Activated gamma-delta T cell treated with Interleukin-2 at 50 U/mL for 16 hours (primary cell): Measurements from ENCODE around the gene FTO.

Experiments
- DNase-seq: peaks from one replicate; pipeline ENCODE4 v3.0.0-alpha.2; 2020

Gene FTO

DNA sequence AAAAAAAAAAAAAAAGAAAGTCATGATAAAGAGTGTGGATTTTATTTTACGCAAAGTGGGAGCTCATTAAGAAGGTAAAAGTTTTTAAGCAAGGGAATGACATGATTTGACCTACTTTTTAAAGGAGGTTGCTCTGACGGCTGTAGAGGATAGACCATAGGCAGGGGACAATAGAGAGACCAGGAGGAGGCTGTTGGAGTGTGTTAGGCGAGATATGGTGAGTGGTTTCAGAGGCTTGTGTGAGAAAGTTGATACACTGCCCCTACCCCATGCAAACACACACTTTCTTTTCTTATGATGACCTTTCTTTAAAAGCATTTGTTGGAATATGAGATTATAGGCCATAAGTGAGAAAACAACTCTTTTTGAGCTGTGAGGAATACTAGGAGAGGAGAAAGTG, 82.0 kb downstream of the FTO start:
- no peak for DNase-seq

- DNase-seq = no peak
Measured at GRCh38 chr16:53787423-53787822, 83.5 kb downstream of the FTO start.

DNA sequence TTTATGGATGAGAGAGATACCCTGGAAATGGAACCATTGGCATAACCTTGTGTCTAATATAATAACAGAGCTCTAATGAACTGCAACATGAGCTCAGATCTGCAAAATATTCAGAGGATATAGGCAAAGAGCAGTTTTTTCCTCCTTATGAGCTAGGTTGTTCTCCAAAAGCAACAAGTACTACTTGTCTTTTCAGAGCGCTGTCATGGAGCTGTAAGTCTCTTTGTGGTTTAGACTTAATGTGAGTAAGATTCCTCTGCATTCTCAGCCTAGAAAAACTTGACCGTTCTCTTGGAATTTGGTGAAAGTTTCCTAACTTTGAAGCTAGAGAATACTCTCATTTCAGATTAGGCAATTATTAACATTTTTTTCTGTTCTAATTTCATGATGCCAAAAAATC, 85.2 kb downstream of the FTO start:
- no peak for DNase-seq

DNA sequence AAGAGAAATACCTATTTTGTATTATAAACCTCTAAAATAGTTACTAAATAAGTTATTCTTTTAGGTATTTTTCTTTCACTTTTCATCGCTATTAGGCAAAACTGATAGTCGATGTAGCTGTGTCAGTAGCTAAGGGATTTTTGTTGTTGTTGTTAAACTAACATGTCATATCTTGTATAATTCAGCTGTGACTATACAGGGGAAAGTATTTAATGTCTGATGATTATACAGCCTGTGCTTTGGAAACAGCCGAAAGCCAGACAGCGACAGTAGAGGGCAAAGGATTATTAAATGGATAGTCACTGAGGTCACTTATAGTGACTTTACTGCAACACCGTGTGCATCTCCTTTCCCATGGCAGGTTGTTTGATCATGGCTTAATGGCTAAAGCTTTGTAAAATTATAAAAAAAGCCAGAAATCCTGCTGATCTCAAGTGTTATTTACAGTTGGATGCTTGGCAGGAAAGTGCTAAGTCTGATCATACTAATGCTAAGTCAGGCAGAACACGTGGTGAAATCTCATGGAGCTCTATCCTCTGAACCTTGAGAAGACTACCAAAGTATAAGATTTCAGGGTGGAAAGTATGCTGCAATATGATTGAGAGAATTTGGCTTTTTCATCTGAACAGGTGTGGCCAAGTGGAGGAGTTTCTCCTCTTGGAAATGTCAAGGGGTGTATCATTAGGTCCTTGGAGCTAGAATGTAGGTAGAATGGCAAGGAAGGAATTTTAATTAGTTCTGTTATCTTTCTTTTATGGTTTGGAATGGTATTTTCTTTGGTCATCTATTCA, 88.4 kb downstream of the FTO start:
- DNase-seq = no peak

DNA sequence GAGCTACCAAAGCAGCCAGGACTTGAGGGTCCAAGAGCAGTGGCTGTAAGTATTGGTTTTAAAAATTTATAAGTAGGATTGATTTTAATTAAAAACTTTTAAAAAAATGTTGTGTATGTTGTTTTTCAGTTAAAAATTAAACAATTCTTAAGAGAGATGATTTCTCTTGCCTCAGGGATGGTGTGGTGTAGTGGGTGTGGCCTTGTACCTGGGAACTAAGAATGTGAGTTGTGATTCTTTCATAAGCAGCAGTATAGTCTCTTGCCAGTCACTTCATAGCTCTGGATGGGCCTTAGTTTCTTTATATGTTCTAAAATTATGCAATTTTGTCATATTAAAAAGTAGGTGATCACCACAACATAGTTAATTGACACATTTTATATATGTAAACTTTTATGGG, 99.5 kb downstream of the FTO start:
- DNase-seq = no peak

DNA sequence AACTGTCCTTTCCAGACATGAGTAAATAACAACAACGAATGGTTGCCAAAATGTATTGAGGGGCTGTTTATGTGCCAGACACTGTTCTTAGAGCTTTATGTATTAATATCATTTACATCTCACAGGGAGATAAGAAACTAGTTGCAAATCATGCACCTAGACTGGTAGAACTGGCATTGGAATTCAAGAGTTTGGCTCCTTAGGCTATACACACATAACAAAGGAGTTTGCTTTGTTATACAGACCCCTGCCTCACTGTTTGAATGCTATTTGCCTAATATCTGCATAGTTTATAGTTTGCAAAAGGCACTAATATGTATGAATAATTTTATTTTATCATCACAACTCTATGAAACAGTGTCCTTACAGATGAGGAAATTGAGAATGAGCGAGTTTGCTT, 100.0 kb downstream of the FTO start:
- no peak for DNase-seq

DNA sequence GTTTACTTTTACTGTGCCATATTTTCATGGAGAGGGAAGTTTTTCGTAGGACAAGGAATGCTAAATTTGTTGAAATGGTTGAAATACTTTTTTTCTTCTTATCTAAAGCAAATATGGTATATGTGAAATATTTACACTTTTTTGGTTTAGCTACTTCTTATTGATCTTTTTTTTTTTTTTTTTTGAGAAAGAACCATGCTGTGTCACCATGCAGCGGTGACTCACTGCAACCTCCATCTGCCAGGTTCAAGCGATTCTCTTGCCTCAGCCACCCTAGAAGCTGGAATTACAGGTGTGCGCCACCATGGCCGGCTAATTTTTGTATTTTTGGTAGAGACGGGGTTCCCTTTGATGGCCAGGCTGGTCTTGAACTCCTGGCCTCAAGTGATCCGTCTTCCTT, 100.5 kb downstream of the FTO start:
- no peak for DNase-seq

GRCh38 chr16:53805113-53805512, 101.2 kb downstream of the FTO start:
- no peak for DNase-seq

DNA sequence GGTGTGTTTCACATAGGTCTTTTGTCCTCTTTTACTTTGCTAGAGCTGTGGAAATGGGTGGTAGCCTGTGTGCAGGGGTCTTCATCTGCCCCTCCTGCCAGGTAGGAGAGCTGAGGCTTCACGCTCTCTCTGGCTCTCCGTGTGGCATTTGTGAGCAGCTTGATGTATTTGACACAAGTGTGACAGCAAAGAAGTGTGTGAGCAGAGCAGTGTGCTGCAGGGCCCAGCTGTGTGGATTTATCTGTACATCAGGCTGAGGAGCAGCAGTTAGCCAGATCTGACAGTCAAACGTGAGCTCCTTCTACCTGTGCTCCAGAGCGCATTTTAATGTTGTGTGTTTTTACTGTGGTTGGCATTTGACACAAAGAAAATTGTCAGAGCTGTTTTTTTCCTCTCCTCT, 101.8 kb downstream of the FTO start:
- no peak for DNase-seq

DNA sequence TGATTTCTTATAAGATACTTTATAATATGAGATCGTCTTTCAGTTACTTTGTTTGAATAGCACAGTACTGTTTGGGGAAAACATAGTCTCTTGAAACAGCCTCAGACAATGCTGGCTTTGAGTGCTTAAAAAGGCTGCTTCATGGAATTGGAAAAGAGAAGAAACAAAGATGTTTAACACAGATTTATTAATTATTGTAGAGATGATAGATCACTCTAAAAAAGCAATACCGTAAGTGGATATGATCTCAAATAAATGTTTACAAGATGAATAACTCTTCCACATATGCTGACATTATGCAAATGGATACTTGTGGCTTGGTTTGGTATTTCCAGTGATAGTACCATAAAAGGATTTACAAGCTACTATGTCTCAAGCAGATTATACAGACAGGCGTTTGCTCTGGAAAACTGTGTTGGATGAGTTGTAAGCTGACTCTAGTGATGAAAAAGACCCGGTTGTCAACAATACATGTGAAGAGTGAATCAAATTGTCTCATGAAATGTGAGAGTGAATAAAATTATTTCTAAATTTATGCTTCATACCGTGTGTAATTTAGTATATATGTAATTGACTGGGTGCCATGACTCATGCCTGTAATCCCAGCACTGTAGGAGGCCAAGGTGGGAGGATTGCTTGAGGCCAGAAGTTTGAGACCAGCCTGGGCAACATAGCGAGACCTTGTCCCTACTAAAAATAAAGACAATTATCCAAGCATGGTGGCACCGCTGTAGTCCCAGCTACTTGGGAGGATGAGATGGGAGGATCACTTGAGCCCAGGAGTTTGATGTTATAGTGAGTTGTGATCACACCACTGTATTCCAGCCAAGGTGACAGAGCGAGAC, 105.4 kb downstream of the FTO start:
- DNase-seq = no peak

DNA sequence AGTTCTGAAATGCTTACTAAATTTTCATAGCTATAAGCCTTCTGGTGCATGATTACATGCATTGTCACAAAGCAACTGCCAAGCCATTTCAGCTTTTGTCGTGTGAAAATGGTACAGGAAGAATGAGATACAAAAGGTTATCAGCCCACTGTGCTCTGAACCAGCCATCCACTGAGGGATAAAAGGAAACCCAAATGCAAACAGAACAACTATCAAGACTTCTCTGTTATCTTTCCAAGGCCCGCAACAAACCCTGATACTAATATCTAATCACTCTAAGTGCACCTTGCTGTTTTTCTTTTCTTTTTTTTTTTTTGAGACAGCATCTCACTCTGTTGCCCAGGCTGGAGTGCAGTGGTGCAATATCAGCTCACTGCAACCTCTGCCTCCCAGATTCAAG, 109.0 kb downstream of the FTO start:
- DNase-seq = no peak

- no peak for DNase-seq
Measured at GRCh38 chr16:53814801-53815200, 110.8 kb downstream of the FTO start.

DNA sequence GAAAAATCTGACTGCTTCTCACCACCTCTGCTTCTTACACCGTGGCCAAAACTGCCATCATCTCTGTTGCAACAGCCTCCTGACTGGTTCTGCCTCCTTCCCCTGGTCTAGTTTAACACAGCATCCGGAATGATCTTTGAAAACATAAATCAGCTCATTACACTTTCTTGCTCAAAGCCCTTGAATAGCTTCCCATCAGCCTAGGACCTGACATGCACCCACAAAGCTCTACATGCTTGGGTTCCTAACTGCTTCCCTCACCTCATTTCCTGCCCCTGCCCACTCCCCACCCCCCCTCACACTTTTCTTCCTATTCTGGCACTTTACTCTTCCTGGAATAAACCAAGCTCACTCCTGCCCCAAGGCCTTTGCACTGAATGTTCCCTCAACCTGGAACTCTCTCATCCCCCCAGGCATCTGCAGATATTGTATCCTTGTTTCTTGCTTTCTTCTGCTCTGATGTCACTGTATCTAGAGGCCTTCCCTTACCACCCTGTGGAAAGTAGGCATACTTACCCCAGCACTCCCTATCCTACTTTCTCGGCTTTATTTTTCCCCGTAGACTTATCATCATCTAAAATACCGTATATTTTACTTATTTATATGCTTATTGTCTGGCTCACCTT, 112.4 kb downstream of the FTO start:
- DNase-seq = no peak

DNA sequence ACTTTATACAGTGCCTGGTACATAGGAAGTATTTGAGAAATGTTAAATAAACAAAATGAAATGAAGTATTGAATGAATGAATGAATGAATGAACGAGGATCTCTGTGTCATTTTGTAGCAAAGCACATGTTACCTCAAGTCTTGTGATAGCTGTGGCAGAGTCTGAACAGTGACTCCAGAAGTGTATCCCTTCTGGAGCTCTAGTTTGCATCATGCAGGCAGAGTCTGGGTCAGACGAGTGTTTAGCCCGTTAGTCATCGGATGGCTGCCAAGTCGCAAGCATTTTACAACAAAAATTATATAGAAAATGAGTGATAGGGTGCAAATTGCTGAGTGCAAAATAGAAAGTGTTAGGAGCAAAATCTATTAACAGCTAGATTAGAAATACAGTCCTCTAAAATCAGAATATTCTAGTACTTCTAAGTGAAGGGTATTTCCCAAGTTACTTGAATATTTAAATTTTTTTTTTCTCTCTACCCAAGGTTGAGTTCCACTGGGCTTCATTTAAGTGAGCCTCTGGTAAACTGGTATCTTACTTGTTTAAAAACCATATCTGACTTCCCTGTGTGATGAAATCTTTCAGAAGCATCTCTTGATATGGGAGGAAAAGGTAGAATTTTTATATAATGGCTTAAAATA, 113.3 kb downstream of the FTO start:
- no peak for DNase-seq

DNA sequence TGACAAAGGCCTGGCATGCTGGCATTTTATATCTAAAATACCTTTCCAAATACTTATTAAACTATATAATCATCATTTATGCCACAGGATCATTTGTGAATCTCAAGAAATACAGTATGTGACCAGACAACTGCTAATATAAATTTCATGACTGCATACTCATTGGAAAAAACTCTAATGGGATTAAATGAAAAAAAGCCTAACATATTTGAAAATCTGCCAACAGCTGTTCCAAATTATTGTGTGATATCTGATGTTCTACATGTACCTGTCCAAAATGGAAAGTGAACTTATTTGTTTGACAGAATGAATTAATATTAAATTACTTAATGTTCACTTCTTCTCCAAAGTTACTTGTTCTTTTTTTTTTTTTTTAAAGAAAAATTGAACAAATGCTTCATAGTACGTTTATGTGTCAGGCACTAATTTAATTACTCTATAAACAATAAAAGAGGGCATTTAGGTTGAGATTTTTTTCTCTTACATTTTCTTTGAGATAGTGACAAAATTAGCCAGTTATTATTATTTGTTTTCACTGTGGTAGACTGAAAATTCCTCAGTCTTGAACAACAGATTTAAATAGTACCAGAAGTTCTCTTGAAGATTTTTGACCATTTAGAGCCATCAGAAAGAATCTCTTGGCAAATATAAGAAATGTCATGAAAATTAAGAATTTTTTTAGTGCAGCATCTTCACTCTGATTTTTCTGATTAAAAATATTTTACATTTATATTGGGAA, 114.0 kb downstream of the FTO start:
- DNase-seq = no peak

DNA sequence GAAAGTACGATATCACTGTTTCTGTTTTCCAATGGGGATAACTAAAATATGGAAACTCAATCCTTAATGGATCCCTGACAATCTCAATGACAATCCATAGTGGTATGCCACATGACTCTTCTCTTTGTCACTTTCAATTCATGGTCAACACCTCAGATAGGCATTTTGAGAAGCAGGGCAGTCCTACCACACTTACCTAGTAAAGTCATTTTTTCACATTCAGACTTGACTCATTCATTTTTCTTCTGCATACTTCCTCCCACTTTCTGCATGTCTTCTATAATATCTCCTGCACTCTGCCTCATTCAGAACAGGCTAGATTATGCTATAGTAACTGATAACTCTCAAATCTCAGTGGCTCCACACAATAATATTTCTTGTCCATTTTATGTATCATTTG, 117.5 kb downstream of the FTO start:
- no peak for DNase-seq

GRCh38 chr16:53821957-53822625, 118.1 kb downstream of the FTO start:
- DNase-seq = no peak

GRCh38 chr16:53822936-53823529, 119.1 kb downstream of the FTO start:
- DNase-seq = no peak

- DNase-seq = no peak
Measured at GRCh38 chr16:53826658-53827057, 122.7 kb downstream of the FTO start.

DNA sequence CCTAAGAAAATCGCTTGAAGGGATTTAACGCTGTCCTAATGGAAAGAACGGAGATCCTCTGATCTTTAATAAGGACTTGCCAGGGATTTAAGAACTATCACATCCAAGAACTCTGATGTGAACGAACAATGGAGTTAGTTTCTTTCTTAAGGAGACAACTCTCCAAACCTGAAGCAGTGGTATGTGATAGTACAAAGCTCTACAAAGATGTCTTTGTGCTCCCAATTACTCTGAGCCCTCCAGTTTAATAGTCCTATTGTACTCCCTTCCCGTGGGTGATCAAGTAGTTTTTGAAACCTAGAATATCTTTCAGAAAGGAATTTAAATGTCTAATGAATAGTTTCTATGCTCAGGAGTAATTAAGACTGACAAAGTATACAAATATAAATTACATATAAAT, 123.8 kb downstream of the FTO start:
- DNase-seq = no peak

- no peak for DNase-seq
Measured at GRCh38 chr16:53829186-53829747, 125.3 kb downstream of the FTO start.
